Measurements from ENCODE around the gene PRF1.

The PRF1 gene

GRCh38 chr10:70605161-70605560 is 2.6 kb upstream of the PRF1 start:
- in situ Hi-C loops (cut with HindIII; ENCODE audit: low sequenced_read_pairs): no loop called here

DNA sequence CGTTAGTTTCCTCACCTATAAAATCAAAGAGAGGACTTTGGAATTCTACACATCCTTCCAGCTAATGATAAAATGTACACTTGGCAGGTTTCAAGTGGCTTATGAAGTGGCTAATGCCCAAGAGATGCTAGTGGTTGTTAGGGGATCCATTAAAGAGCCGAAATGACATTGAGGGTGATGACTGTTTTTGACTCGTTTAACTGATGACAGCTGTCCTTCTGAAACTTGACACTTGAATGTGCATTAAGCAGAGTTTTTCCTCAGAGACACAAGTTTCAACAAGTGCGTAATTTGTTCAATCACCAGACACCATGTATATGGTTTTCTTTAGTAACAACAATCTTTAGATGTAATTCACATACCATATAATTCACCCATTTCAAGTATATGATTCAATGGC is 1.6 kb upstream of the PRF1 start:
- no peak for TF ChIP-seq CTCF (IDR thresholded peaks at IDR 0.05; ENCODE audit: low read depth, low read length)
- in situ Hi-C loops (cut with HindIII; ENCODE audit: low sequenced_read_pairs): no loop called here
- H3K4me3 ChIP-seq (ENCODE audit: low read depth, low read length): no peak overlapping the region
- DNase-seq (ENCODE audit: low read depth, low spot score): no peak

More at GRCh38 chr10:70605161-70605560, 2.6 kb upstream of the PRF1 start:
- DNase-seq (ENCODE audit: low read depth, low spot score): no peak
- no peak overlapping the region for H3K4me3 ChIP-seq (ENCODE audit: low read depth, low read length)
- no peak for TF ChIP-seq CTCF (IDR thresholded peaks at IDR 0.05; ENCODE audit: low read depth, low read length)

DNA sequence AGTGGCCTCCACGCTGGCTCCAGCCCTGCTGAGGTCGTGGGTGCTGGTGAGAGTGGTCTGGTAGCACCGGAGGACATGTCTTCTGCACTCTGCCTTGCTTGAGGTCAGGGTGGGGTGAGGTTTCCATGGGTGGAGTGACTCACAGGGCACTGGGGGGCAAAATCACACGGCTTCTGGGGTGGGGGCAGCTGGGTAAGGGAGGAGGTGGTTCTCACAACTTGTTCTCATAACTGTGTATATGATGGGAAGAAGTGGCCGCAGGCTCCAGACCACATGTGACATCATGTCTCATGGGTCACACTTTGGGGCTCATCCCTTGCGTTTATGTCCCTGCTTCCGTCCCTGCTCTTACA is 884 bp upstream of the PRF1 start:
- no peak for TF ChIP-seq CTCF (IDR thresholded peaks at IDR 0.05; ENCODE audit: low read depth, low read length)
- DNase-seq (ENCODE audit: low read depth, low spot score): no peak

GRCh38 chr10:70601746-70602145 is 795 bp downstream of the PRF1 start:
- H3K4me3 ChIP-seq (ENCODE audit: low read depth, low read length): no peak overlapping the region
- no peak for TF ChIP-seq CTCF (IDR thresholded peaks at IDR 0.05; ENCODE audit: low read depth, low read length)
- in situ Hi-C loops (cut with HindIII; ENCODE audit: low sequenced_read_pairs): no loop called here
- DNase-seq (ENCODE audit: low read depth, low spot score): no peak

More for the DNA sequence above, 884 bp upstream of the PRF1 start:
- in situ Hi-C loops (cut with HindIII; ENCODE audit: low sequenced_read_pairs): no loop called here
- no peak overlapping the region for H3K4me3 ChIP-seq (ENCODE audit: low read depth, low read length)

DNA sequence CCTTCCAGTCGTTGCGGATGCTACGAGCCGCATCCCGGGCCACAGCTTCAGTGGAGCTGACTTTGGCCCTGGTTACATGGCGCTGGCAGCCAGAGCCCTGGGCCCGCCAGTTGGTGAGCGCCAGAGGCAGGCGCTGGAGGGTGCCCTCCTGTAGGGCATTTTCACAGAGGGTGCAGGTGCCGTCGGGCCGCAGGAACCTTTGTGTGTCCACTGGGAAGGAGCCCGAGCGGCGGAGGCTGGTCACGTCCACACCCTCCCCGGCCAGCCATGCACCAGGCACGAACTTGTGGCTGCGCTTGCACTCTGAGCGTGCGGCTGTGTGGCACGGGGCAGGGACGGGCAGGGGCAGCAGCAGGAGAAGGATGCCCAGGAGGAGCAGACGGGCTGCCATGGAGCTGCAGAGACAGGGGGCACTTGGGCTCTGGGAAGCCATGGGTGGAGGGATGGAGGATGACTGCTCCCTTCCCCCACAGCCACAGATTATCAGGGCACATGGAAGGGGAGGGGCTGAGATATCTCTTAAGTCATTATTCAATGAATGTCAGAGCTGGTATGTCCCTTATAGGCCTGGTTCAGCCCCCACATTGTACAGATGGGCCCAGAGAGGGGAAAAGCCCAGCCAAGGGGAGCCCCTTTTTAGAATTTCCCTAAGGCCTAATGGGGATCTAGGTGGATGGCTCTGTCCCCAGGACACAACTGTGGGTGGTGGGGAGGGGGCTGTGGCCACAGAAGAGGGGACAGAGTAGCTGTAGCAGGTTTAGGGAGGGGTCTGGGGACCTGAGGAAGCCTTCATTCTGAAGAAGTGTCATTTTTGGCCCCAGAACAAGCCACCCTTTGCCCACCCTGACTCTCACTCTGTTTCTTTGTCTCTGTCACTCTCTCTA is 1.8 kb downstream of the PRF1 start:
- no peak overlapping the region for H3K4me3 ChIP-seq (ENCODE audit: low read depth, low read length)
- no peak for DNase-seq (ENCODE audit: low read depth, low spot score)
- no peak for TF ChIP-seq CTCF (IDR thresholded peaks at IDR 0.05; ENCODE audit: low read depth, low read length)
- in situ Hi-C loops (cut with HindIII; ENCODE audit: low sequenced_read_pairs): no loop called here

DNA sequence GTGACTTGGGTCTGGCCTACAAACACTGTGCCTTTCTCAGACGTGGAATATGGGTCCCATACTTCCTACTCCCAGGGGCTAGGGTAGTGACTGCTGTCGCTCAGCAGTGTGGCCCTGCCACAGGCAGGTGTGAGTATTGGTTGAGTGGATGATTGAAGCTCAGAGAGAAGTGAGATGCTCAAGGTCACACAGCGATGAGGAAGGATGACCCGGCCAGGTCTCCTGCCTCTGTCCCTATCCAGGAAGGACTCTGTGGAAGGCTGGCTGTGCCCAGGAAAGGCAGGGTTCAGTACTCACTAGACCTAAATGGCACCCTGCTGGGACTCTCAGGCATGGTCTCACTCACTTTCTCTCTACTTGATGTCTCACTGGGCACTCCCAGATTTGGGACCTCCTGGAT is 2.8 kb downstream of the PRF1 start:
- no peak for DNase-seq (ENCODE audit: low read depth, low spot score)
- TF ChIP-seq CTCF (IDR thresholded peaks at IDR 0.05; ENCODE audit: low read depth, low read length): no peak
- in situ Hi-C loops (cut with HindIII; ENCODE audit: low sequenced_read_pairs): no loop called here
- no peak overlapping the region for H3K4me3 ChIP-seq (ENCODE audit: low read depth, low read length)
